ENCODE data around the gene CEP295NL. TPM values are rescaled to one million over a fixed set of nuclear protein-coding genes. Genes with fewer than 3 reads are reported as not detected.

CEP295NL gene
- total RNA-seq, 1 experiment from 2014 or later, result 0.66 TPM

DNA sequence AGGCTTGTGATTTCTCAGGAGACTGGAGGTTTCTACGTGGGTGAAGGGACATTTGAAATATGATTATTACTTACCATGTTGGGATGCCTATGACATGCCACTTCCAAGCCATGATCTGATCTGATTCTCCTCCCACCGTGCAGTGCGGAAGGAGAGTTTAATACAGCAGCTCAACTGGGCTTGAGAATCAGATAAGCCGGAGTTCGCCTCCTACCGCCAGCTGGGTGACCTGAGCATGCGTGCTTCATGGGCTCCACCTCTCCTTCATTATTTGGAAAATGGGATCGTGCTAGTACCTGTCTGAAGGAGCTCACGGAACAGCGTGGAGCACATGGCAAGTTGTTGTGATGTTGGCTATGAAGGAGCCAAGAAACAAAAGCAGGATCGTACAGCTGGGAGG, 34.6 kb upstream of the CEP295NL start:
- no peak for DNase-seq
- no peaks in the 10 kb centered on the region for H3K79me1 ChIP-seq (ENCODE audit: insufficient read depth, low read depth, low read length, poor library complexity, severe bottlenecking)
- H4K91ac ChIP-seq (ENCODE audit: insufficient read length, low read depth, low read length), result no peak overlapping the region
- TF ChIP-seq, protein P1, sequence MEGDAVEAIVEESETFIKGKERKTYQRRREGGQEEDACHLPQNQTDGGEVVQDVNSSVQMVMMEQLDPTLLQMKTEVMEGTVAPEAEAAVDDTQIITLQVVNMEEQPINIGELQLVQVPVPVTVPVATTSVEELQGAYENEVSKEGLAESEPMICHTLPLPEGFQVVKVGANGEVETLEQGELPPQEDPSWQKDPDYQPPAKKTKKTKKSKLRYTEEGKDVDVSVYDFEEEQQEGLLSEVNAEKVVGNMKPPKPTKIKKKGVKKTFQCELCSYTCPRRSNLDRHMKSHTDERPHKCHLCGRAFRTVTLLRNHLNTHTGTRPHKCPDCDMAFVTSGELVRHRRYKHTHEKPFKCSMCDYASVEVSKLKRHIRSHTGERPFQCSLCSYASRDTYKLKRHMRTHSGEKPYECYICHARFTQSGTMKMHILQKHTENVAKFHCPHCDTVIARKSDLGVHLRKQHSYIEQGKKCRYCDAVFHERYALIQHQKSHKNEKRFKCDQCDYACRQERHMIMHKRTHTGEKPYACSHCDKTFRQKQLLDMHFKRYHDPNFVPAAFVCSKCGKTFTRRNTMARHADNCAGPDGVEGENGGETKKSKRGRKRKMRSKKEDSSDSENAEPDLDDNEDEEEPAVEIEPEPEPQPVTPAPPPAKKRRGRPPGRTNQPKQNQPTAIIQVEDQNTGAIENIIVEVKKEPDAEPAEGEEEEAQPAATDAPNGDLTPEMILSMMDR (conservative IDR thresholded peaks at IDR 0.05), result no peak
- no peaks in the 10 kb centered on the region for H3K4me1 ChIP-seq (ENCODE audit: insufficient read depth, low read length)
- no peaks in the 10 kb centered on the region for H3K23me2 ChIP-seq (ENCODE audit: insufficient read length, low read depth, low read length, poor library complexity, severe bottlenecking)
- no peaks in the 10 kb centered on the region for H3K9me3 ChIP-seq (ENCODE audit: control insufficient read depth, low read depth, low read length)
- no peak overlapping the region for H2BK15ac ChIP-seq (ENCODE audit: low read depth, low read length)
- no peaks in the 10 kb centered on the region for H3K79me2 ChIP-seq (ENCODE audit: insufficient read depth, low read length)
- no peak overlapping the region for H4K8ac ChIP-seq (replicated peaks; ENCODE audit: insufficient read length, low read depth, low read length)
- Mint-ChIP-seq H3K27ac (no peak overlapping the region), H3K27me3 (ENCODE audit: low read depth) (peaks cover 3% of the 10 kb centered on the region), H3K4me1 (peaks cover 13 to 29% of the 10 kb centered on the region in 2 experiments), H3K36me3 (ENCODE audit: insufficient read depth in 1 of 3, low read depth in 3 of 3) (no peaks in the 10 kb centered on the region), H3K9me3 (no peaks in the 10 kb centered on the region), H3K4me3 (no peak overlapping the region)
- no peak overlapping the region for H3K23ac ChIP-seq (ENCODE audit: insufficient read length, low read depth, low read length)
- H2BK12ac ChIP-seq (ENCODE audit: insufficient read length, low read depth, low read length), result no peak overlapping the region
- no peaks in the 10 kb centered on the region for H3K27me3 ChIP-seq (ENCODE audit: insufficient read depth, low read length)
- no peak overlapping the region for H2BK120ac ChIP-seq (ENCODE audit: low read depth, low read length, poor library complexity, severe bottlenecking)
- no peak overlapping the region for H3K4ac ChIP-seq (ENCODE audit: low read depth, low read length)
- WGBS (ENCODE audit: extremely low coverage, insufficient read length, low lambda C conversion rate), result no CpG with 5 or more reads among the region's 11 CpGs
- H3K9ac ChIP-seq (ENCODE audit: extremely low read depth, insufficient read length, low read length), result no peak overlapping the region
- H3T11ph ChIP-seq (ENCODE audit: low read length), result no peak overlapping the region
- H3K56ac ChIP-seq (ENCODE audit: insufficient read length, low read depth, low read length), result no peak overlapping the region
- no peak overlapping the region for H3K27ac ChIP-seq (ENCODE audit: insufficient read length, low read depth, low read length)
- no peak overlapping the region for H2AK5ac ChIP-seq (ENCODE audit: insufficient read length, low read length)
- H2BK5ac ChIP-seq (ENCODE audit: insufficient read length, low read length), result no peak overlapping the region
- H2BK20ac ChIP-seq (ENCODE audit: low read depth, low read length, poor library complexity, severe bottlenecking), result no peak overlapping the region
- H3K18ac ChIP-seq (ENCODE audit: insufficient read length, low read depth, low read length), result no peak overlapping the region
- H2AFZ ChIP-seq (ENCODE audit: low read length), result no peak overlapping the region
- no peak overlapping the region for H3K14ac ChIP-seq (ENCODE audit: insufficient read depth, low read length)
- H4K20me1 ChIP-seq (ENCODE audit: control insufficient read depth, insufficient read depth, insufficient read length), result no peaks in the 10 kb centered on the region
- no peak overlapping the region for H3K4me2 ChIP-seq (ENCODE audit: insufficient read depth, insufficient read length, low read length)
- H4K5ac ChIP-seq (ENCODE audit: insufficient read length, low read depth, low read length), result no peak overlapping the region

All from H9 (cell line).